ENCODE results near the gene FCHSD2.
"Not testable (repeated sequence)": the region's sequence is repeated elsewhere in the genome, so short reads cannot be mapped to it uniquely, and the experiment has no call there.

The FCHSD2 gene

GRCh38 chr11:73055655-73056354 is 86.3 kb downstream of the FCHSD2 start:
- no peak for DNase-seq

GRCh38 chr11:73055002-73055401 is 87.1 kb downstream of the FCHSD2 start:
- DNase-seq: no peak

DNA sequence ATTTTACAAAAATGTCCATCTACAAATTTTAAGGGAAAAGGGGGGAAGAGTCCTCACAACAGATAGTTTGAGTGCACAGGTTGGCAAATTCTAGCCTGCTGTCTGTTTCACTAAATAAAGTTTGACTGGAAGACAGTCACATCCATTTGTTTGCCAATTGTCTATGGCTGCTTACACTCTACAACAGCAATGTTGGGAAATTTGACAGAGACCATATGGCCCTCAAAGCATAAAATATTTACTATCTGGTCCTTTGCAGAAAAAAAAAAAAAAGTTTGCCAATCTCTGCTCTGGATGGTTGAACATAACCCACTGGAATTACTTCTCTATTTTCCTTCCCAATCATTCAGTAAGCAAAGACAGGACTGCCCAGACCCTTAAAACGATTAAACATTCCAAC is 88.2 kb downstream of the FCHSD2 start:
- DNase-seq: no peak

GRCh38 chr11:73048446-73048845 is 93.7 kb downstream of the FCHSD2 start:
- DNase-seq: no peak

GRCh38 chr11:73047773-73048371 is 94.2 kb downstream of the FCHSD2 start:
- peak; percentile 29 for DNase-seq

DNA sequence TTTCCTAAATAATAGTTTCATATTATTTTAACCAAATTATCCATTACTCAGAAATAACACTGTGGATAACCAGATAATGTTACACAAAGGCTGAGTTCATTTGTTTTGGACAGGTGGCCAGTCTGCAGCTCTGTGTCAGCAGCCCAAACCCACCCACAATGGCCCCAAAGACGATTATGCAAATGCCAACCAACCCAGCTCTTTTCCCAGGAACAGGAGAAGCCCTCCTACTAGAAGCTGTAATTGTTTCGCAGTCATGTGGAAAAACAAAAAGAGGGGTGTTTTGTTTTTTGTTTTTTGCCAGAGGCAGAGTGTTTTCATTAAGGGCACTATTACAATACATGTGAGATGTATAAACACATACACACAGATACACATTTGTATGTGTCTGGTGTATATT is 102.1 kb downstream of the FCHSD2 start:
- DNase-seq: no peak

DNA sequence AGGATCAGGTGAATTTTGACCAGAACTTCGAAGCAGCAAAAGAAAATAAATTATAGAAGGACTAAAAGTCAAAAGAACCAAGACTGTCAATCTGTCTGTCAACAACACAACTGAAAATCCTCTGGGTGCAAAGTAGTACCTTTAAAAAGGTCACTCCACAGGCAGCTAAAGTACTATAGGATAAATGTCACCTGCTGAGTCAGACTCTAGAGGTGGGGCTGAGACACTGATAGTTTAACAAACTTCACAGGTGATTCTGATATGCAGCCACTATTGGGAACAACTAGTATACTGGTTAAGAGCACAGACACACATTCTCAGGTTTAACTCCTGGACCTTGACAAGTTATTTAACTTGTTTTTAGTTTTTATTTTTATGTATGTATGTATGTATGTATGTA is 107.3 kb downstream of the FCHSD2 start:
- DNase-seq: no peak

DNA sequence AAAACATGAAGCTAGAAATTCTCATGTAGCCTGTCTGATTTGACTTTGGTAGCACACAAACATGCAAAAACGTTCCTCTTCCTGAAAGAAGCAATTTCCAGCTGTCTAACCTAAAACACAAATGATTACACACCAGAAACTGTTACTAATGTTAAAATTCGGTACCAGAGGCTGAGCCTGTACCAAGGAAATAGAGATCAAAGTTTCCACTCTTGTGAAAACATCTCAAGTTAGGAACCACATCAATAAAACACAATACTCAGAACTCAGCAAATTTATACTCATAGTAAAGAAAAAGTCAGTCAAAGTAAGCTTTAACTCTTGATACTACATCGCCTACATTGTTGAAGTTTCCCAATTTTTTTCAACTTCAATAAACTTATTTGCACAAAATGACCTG is 107.8 kb downstream of the FCHSD2 start:
- no peak for DNase-seq

- DNase-seq: no peak
Measured at GRCh38 chr11:73030130-73030529, 112.0 kb downstream of the FCHSD2 start.

GRCh38 chr11:73029403-73029802 is 112.7 kb downstream of the FCHSD2 start:
- DNase-seq: no peak

GRCh38 chr11:73028611-73029010 is 113.5 kb downstream of the FCHSD2 start:
- DNase-seq: no peak

- not testable (repeated sequence) for DNase-seq
Measured at GRCh38 chr11:73027840-73028239, 114.3 kb downstream of the FCHSD2 start.

DNA sequence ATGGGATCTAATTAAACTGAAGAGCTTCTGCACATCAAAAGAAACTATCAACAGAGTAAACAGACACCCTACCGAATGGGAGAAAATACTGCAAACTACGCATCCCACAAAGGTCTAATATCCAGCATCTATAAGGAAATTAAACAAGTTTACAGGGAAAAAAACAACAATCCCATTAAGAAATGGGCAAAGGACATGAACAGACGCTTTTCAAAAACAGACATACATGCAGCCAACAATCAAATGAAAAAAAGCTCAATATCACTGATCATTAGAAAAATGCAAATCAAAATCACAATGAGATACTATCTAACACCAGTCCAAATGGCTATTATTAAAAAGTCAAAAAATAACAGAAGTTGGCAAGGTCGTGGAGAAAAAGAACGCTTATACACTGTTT is 117.5 kb downstream of the FCHSD2 start:
- no peak for DNase-seq

DNA sequence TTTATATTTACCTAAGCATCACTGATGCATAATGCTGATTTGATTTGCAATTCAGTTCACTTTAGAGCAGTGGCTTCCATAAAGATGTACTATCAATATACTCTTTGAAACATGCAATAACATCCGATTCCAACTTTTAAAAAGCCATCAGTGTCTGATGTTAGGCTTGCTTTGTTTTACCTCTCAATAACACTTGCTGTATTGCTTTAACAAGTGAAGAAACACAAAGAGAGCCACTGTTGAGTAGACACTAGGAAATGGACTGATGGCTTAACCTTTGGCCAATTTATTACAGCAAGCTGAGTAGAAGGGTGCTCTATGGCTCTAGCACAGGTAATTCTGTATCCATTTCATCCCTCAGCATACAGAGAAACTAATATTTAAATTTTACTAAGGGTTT is 122.1 kb downstream of the FCHSD2 start:
- DNase-seq: no peak

- no peak for DNase-seq
Measured at GRCh38 chr11:73019449-73019848, 122.7 kb downstream of the FCHSD2 start.

DNA sequence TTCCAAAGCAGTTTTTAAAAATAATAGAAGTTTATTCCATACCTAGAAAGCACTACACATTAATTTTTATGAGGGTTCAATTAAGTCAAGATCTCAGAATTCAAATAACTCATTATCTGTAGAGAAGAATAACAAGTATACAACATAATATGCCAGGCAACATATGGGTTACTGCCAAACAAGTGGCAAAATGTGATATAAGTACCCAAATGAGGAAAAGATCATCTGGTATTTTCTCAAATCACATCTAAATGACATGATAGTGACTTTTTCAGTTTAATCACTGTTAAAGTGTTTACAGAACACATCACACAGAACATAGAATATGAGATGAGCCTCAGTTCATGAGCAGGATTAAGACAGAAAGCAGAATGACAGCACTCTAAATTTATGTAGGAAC is 123.3 kb downstream of the FCHSD2 start:
- DNase-seq: no peak

GRCh38 chr11:73017024-73017751 is 124.9 kb downstream of the FCHSD2 start:
- no peak for DNase-seq

GRCh38 chr11:73013021-73013420 is 129.1 kb downstream of the FCHSD2 start:
- no peak for DNase-seq

- no peak for DNase-seq
Measured at GRCh38 chr11:73012121-73012863, 129.8 kb downstream of the FCHSD2 start.

DNA sequence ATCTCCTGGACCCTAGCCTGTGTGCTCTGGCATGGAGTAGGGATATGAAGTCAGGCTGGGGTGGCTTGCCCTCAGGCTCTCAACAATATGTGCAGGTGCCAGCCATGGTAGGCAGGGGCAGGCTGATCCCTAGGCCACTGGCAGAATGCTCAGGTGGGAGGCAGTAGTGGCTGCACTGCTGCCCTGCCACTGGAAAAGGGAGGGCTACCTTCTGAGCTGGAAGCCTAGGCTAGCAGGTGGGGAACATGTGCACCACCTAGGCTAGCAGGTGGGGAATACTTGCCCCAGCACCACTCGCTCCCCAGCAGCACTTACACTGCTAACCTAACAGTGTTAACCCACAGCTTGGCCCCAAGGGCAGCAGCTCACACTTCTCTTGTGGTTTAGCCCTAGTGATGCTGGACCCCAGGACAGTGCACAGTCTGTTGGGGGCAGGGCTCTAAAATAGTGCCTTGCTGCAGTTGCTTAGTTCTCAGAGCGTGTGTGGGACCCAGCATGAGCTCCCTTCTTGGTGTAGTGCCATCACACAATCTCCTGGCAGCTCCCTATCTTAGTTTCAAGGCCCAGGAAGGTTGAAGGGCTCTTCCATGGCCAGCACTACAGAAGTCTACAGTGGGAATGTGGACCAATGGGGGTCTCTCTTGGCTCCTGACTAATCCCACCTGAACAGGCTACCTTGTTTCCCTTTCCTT is 130.8 kb downstream of the FCHSD2 start:
- no peak for DNase-seq

DNA sequence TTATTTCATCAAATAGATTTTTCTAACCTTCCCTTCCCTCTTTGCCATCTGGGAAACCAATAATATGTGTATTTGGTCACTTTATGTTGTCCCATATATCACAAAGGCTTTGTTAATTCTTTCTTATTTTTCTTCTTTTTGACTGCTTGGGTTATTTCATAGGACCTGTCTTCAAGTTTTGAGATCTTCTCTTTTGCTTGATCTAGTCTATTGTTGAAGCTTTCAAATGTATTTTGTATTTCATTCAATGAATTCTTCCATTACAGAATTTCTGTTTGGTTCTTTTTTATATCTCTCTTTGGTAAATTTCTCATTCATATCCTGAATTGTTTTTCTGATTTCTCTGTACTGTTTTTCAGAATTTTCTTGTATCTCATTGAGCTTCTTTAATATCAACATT is 132.1 kb downstream of the FCHSD2 start:
- no peak for DNase-seq

- no peak for DNase-seq
Measured at GRCh38 chr11:73004088-73004487, 138.0 kb downstream of the FCHSD2 start.

DNA sequence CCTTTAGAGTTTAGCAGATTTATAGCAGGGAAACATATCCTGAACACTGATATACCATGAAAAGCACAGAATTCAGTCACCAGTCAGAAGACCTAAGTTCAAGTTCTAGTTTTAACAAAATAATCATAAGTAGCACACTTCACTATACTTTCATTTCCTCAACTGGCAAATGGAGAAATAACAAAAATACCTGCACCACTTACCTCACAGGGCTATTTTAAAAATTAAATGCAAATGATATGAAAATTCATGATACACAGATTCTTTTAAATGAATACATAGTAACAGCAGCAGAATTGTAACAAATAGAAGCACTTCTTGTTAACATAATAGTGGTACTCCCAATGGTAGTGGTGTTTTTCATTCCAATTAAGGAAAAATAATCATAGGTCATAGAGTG is 139.0 kb downstream of the FCHSD2 start:
- DNase-seq: no peak

Data from RPMI8226 (cell line).